LNCaP clone FGC (cell line): ENCODE results near the gene CSGALNACT2.
A peak's percentile ranks its signal among the peaks of the same experiment; 100 is the strongest.

ENCODE experiments used
- DNase-seq: peaks from one replicate; pipeline ENCODE4 v3.0.0-alpha.2; 2011; ENCODE audit warnings: low read depth
- H3K4me3 ChIP-seq: 2 replicates; pipeline ENCODE4 v1.5.1; 2011; ENCODE audit warnings: mild to moderate bottlenecking, low read depth, low read length, control low read depth
- TF ChIP-seq, protein P1 (sequence below): IDR thresholded peaks from 2 replicates; pipeline ENCODE4 v1.5.1; 2012; ENCODE audit warnings: mild to moderate bottlenecking; ENCODE audit not compliant: control insufficient read depth, insufficient read depth; ENCODE audit errors: extremely low read depth

The CSGALNACT2 gene, protein sequence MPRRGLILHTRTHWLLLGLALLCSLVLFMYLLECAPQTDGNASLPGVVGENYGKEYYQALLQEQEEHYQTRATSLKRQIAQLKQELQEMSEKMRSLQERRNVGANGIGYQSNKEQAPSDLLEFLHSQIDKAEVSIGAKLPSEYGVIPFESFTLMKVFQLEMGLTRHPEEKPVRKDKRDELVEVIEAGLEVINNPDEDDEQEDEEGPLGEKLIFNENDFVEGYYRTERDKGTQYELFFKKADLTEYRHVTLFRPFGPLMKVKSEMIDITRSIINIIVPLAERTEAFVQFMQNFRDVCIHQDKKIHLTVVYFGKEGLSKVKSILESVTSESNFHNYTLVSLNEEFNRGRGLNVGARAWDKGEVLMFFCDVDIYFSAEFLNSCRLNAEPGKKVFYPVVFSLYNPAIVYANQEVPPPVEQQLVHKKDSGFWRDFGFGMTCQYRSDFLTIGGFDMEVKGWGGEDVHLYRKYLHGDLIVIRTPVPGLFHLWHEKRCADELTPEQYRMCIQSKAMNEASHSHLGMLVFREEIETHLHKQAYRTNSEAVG

GRCh38 chr10:43138021-43138756, at the start of gene CSGALNACT2:
Gene CSGALNACT2 (plus strand): TSS chr10:43138445. CDS start chr10:43155150, 16,705 bp downstream.
- peak; percentile 45 for DNase-seq
- peak within 1 kb of the TSS; percentile 68 for H3K4me3 ChIP-seq
- TF ChIP-seq, protein P1, sequence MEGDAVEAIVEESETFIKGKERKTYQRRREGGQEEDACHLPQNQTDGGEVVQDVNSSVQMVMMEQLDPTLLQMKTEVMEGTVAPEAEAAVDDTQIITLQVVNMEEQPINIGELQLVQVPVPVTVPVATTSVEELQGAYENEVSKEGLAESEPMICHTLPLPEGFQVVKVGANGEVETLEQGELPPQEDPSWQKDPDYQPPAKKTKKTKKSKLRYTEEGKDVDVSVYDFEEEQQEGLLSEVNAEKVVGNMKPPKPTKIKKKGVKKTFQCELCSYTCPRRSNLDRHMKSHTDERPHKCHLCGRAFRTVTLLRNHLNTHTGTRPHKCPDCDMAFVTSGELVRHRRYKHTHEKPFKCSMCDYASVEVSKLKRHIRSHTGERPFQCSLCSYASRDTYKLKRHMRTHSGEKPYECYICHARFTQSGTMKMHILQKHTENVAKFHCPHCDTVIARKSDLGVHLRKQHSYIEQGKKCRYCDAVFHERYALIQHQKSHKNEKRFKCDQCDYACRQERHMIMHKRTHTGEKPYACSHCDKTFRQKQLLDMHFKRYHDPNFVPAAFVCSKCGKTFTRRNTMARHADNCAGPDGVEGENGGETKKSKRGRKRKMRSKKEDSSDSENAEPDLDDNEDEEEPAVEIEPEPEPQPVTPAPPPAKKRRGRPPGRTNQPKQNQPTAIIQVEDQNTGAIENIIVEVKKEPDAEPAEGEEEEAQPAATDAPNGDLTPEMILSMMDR, result no peak

- H3K4me3 ChIP-seq, result no peak overlapping the region
- DNase-seq, result no peak
- TF ChIP-seq, protein P1, result no peak
These were observed 48.7 kb upstream of the CSGALNACT2 start for GRCh38 chr10:43089519-43089918.

- H3K4me3 ChIP-seq, result no peak overlapping the region
- TF ChIP-seq, protein P1, result no peak
- peak; percentile 17 for DNase-seq
These were observed 48.1 kb upstream of the CSGALNACT2 start for GRCh38 chr10:43090188-43090587.

- TF ChIP-seq, protein P1, result no peak
- no peak for DNase-seq
- no peak overlapping the region for H3K4me3 ChIP-seq
These were observed 47.6 kb upstream of the CSGALNACT2 start for GRCh38 chr10:43090664-43091063.

GRCh38 chr10:43091846-43092245, 46.4 kb upstream of the CSGALNACT2 start:
- DNase-seq, result no peak
- H3K4me3 ChIP-seq, result no peak overlapping the region
- TF ChIP-seq, protein P1, result no peak

DNA sequence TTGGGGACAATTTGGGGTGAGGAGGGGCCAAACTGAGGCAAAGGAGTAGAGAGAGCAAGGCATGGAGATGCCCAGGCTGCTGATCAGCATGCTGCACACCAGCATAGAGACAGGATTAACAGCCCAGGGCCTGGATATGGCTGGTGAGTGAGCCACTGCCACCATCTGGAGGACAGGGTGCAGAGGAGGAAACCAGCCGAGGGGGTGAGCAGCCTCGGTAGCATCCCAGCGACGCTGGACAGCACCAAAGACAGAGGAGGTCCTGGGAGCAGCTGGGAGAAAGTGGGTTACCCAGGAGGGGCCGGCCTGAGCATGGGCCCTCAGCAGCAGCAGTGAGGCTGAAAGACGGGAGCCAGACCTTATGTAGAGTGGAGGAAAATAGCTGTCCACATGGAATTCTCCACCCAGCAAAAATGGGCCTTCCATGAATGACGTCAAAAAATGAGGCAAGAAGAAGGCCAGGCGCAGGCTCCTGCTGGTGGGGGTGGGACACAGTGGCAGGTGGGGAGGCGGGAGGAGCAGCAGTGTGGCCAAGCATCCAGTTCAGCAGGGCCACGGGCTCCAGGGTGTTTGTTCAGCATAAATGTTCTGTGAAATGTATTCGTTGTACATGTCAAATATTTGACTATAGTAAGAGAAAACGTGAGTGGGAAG, 44.7 kb upstream of the CSGALNACT2 start:
- H3K4me3 ChIP-seq, result no peak overlapping the region
- TF ChIP-seq, protein P1, result peak; percentile 79
- peak; percentile 17 for DNase-seq
